NCI-H2196 treated with DMSO at 0.1 percent for 48 hours (cell line): Measurements from ENCODE around the gene AGBL1.
"Not testable (repeated sequence)": the region's sequence is repeated elsewhere in the genome, so short reads cannot be mapped to it uniquely, and the experiment has no call there.

Source experiments
- DNase-seq: peaks from one replicate; lab custom pipeline; 2025; ENCODE audit not compliant: unreplicated experiment; lab: John Stamatoyannopoulos, UW

The AGBL1 gene

GRCh38 chr15:86494475-86494874 is 414.8 kb downstream of the AGBL1 start:
- DNase-seq, result no peak

GRCh38 chr15:86502301-86502700 is 422.6 kb downstream of the AGBL1 start:
- DNase-seq, result no peak

- no peak for DNase-seq
These were observed 426.3 kb downstream of the AGBL1 start for GRCh38 chr15:86505951-86506350.

GRCh38 chr15:86506401-86506800 is 426.7 kb downstream of the AGBL1 start:
- DNase-seq, result no peak

GRCh38 chr15:86515625-86516024 is 436.0 kb downstream of the AGBL1 start:
- no peak for DNase-seq

- no peak for DNase-seq
These were observed 443.1 kb downstream of the AGBL1 start for GRCh38 chr15:86522721-86523120.

GRCh38 chr15:86526938-86527690 is 447.4 kb downstream of the AGBL1 start:
- no peak for DNase-seq

- not testable (repeated sequence) for DNase-seq
These were observed 448.4 kb downstream of the AGBL1 start for GRCh38 chr15:86528094-86528493.

- DNase-seq, result no peak
These were observed 458.5 kb downstream of the AGBL1 start for GRCh38 chr15:86538141-86538540.

- DNase-seq, result no peak
These were observed 461.3 kb downstream of the AGBL1 start for GRCh38 chr15:86540840-86541467.

GRCh38 chr15:86541540-86541939 is 461.9 kb downstream of the AGBL1 start:
- no peak for DNase-seq

GRCh38 chr15:86550075-86550474 is 470.4 kb downstream of the AGBL1 start:
- no peak for DNase-seq

- DNase-seq, result no peak
These were observed 473.4 kb downstream of the AGBL1 start for GRCh38 chr15:86553108-86553507.

GRCh38 chr15:86555098-86555497 is 475.4 kb downstream of the AGBL1 start:
- DNase-seq, result no peak

- no peak for DNase-seq
These were observed 476.3 kb downstream of the AGBL1 start for GRCh38 chr15:86555939-86556338.

GRCh38 chr15:86556396-86557017 is 476.8 kb downstream of the AGBL1 start:
- no peak for DNase-seq

- no peak for DNase-seq
These were observed 477.4 kb downstream of the AGBL1 start for GRCh38 chr15:86557018-86557550.

- no peak for DNase-seq
These were observed 478.6 kb downstream of the AGBL1 start for GRCh38 chr15:86558252-86558651.

- DNase-seq, result no peak
These were observed 479.0 kb downstream of the AGBL1 start for GRCh38 chr15:86558686-86559085.

GRCh38 chr15:86568378-86568777 is 488.7 kb downstream of the AGBL1 start:
- DNase-seq, result no peak

GRCh38 chr15:86570738-86571137 is 491.1 kb downstream of the AGBL1 start:
- no peak for DNase-seq

GRCh38 chr15:86571873-86572272 is 492.2 kb downstream of the AGBL1 start:
- no peak for DNase-seq
